H1 (cell line): ENCODE measurements around the gene CRTC3. TPM values are rescaled to one million over a fixed set of nuclear protein-coding genes. Genes with fewer than 3 reads are reported as not detected.

ENCODE experiments used
- CTCF ChIA-PET: fragments of 300-600 bp; sonication (Branson Sonifier 250); formaldehyde crosslinking; loops from one replicate; lab custom pipeline; 2021; ENCODE audit not compliant: partially characterized antibody; lab: Charles Lee
- POLR2A ChIA-PET: fragments of 300-600 bp; sonication (Branson Sonifier 250); formaldehyde crosslinking; loops from one replicate; lab custom pipeline; 2021; ENCODE audit warnings: inconsistent platforms; ENCODE audit not compliant: partially characterized antibody; lab: Charles Lee
- DNase-seq, 2 experiments: peaks; one replicate each; pipeline versions ENCODE4 v3.0.0 to v3.0.0-alpha.2; 2010 to 2022; ENCODE audit warnings: low spot score in 2 of 2, low read depth in 1 of 2, mixed read lengths in 1 of 2
- FAIRE-seq: peaks from 2 replicates; lab custom pipeline; 2011; peaks lifted over from hg19 to GRCh38; lab: Jason Lieb, UNC
- H2AFZ ChIP-seq: 2 replicates; pipeline ENCODE4 v1.8.1; 2012; ENCODE audit warnings: low read length, inconsistent platforms
- H2AK5ac ChIP-seq: 2 replicates; pipeline ENCODE4 v1.6.1; 2013; ENCODE audit warnings: low read depth, low read length
- H2BK120ac ChIP-seq: replicated peaks from 2 replicates; pipeline ENCODE3; 2013; ENCODE audit warnings: low read depth, low read length, inconsistent platforms
- H2BK12ac ChIP-seq: 2 replicates; pipeline ENCODE4 v1.6.1; 2013; ENCODE audit warnings: low read depth, low read length
- H2BK15ac ChIP-seq: 2 replicates; pipeline ENCODE4 v1.6.1; 2013; ENCODE audit warnings: low read length
- H2BK20ac ChIP-seq: 2 replicates; pipeline ENCODE4 v1.6.1; 2013; ENCODE audit warnings: low read length
- H2BK5ac ChIP-seq: 2 replicates; pipeline ENCODE4 v1.6.1; 2013; ENCODE audit warnings: low read depth, low read length
- H3K14ac ChIP-seq: 2 replicates; pipeline ENCODE4 v1.6.1; 2013; ENCODE audit warnings: inconsistent platforms; ENCODE audit not compliant: insufficient read length
- H3K18ac ChIP-seq: 2 replicates; pipeline ENCODE4 v1.6.1; 2013; ENCODE audit warnings: low read length; ENCODE audit errors: extremely low read depth
- H3K23ac ChIP-seq: 2 replicates; pipeline ENCODE4 v1.6.1; 2013; ENCODE audit warnings: inconsistent platforms; ENCODE audit not compliant: insufficient read length
- H3K23me2 ChIP-seq: 2 replicates; pipeline ENCODE4 v1.6.1; 2013; ENCODE audit warnings: low read depth, low read length
- H3K27ac ChIP-seq: 2 replicates; pipeline ENCODE4 v1.6.1; 2011; ENCODE audit warnings: low read depth, low read length, inconsistent platforms
- H3K27me3 ChIP-seq, 4 experiments: replicated peaks in 1 of 4; 1 replicate in 1 of 4; 2 replicates in 3 of 4; pipeline versions ENCODE4 v1.6.1 to v1.8.1; 2011 to 2013; ENCODE audit warnings: low read length in 3 of 4, mild to moderate bottlenecking in 3 of 4, inconsistent platforms in 2 of 4, mixed read lengths in 2 of 4, moderate library complexity in 1 of 4; ENCODE audit not compliant: control insufficient read depth in 3 of 4, insufficient read depth in 3 of 4; ENCODE audit errors: extremely low read depth in 1 of 4
- H3K36me3 ChIP-seq, 4 experiments: 2 replicates each; pipeline versions ENCODE4 v1.6.1 to v1.8.1; 2011 to 2013; ENCODE audit warnings: mild to moderate bottlenecking in 4 of 4, low read length in 3 of 4, moderate library complexity in 2 of 4, control low read depth in 1 of 4, inconsistent platforms in 1 of 4; ENCODE audit not compliant: insufficient read depth in 4 of 4, control insufficient read depth in 2 of 4
- H3K4ac ChIP-seq: replicated peaks from 2 replicates; pipeline ENCODE3; 2013; ENCODE audit warnings: low read length, low read depth, mixed read lengths, inconsistent platforms; ENCODE audit not compliant: insufficient read length
- H3K4me1 ChIP-seq, 4 experiments: replicated peaks in 1 of 4; 1 replicate in 1 of 4; 2 replicates in 3 of 4; pipeline versions ENCODE4 v1.6.1 to v1.8.1; 2011 to 2013; ENCODE audit warnings: low read length in 3 of 4, inconsistent platforms in 2 of 4, mixed read lengths in 1 of 4; ENCODE audit not compliant: insufficient read depth in 4 of 4, control insufficient read depth in 3 of 4
- H3K4me2 ChIP-seq, 2 experiments: 2 replicates each; pipeline versions ENCODE4 v1.6.1 to v1.8.1; 2011 to 2013; ENCODE audit warnings: low read depth in 2 of 2, low read length in 2 of 2, control low read depth in 1 of 2, inconsistent platforms in 1 of 2, mild to moderate bottlenecking in 1 of 2; ENCODE audit not compliant: insufficient read depth in 1 of 2
- H3K4me3 ChIP-seq, 4 experiments: fragments of 200-600, 300-600 bp in 1 of 4; sonication (generic), shearing (Covaris generic), sonication (Bioruptor Twin) in 1 of 4; 2 replicates each; pipeline versions ENCODE4 v1.5.1 to v1.8.1; 2011 to 2016; ENCODE audit warnings: low read length in 4 of 4, low read depth in 3 of 4, control low read depth in 2 of 4, inconsistent platforms in 2 of 4, mild to moderate bottlenecking in 2 of 4, mixed read lengths in 1 of 4, moderate library complexity in 1 of 4; ENCODE audit not compliant: insufficient read depth in 2 of 4; ENCODE audit errors: extremely low read depth in 1 of 4
- H3K56ac ChIP-seq: replicated peaks from 2 replicates; pipeline ENCODE3; 2013; ENCODE audit warnings: low read depth, mild to moderate bottlenecking, mixed read lengths, low read length, inconsistent platforms; ENCODE audit not compliant: insufficient read length
- H3K79me1 ChIP-seq: 2 replicates; pipeline ENCODE4 v1.6.1; 2013; ENCODE audit warnings: low read depth, low read length, control low read depth
- H3K79me2 ChIP-seq, 2 experiments: 2 replicates each; pipeline versions ENCODE4 v1.6.1 to v1.8.1; 2012 to 2013; ENCODE audit warnings: low read length in 2 of 2, mild to moderate bottlenecking in 2 of 2, inconsistent platforms in 1 of 2; ENCODE audit not compliant: insufficient read depth in 2 of 2, control insufficient read depth in 1 of 2
- H3K9ac ChIP-seq, 4 experiments: replicated peaks in 1 of 4; 1 replicate in 1 of 4; 2 replicates in 3 of 4; pipeline versions ENCODE4 v1.6.1 to v1.8.1; 2011 to 2013; ENCODE audit warnings: low read depth in 3 of 4, low read length in 3 of 4, control low read depth in 2 of 4, mild to moderate bottlenecking in 2 of 4, moderate library complexity in 2 of 4, inconsistent platforms in 1 of 4; ENCODE audit errors: extremely low read depth in 1 of 4
- H3K9me3 ChIP-seq, 2 experiments: 2 replicates each; pipeline versions ENCODE4 v1.6.1 to v1.8.1; 2012 to 2013; ENCODE audit warnings: mild to moderate bottlenecking in 2 of 2, moderate library complexity in 2 of 2, control low read depth in 1 of 2, inconsistent platforms in 1 of 2, low read depth in 1 of 2, low read length in 1 of 2, mixed read lengths in 1 of 2; ENCODE audit not compliant: insufficient read depth in 2 of 2
- H4K20me1 ChIP-seq, 2 experiments: replicated peaks in 1 of 2; 2 replicates each; pipeline versions ENCODE3 to v1.8.1; 2011 to 2013; ENCODE audit warnings: inconsistent platforms in 2 of 2, low read length in 2 of 2, mild to moderate bottlenecking in 1 of 2; ENCODE audit not compliant: insufficient read depth in 2 of 2, control insufficient read depth in 1 of 2
- H4K5ac ChIP-seq: 2 replicates; pipeline ENCODE4 v1.6.1; 2013; ENCODE audit warnings: low read length, low read depth, mixed read lengths, inconsistent platforms; ENCODE audit not compliant: insufficient read length
- H4K8ac ChIP-seq: 2 replicates; pipeline ENCODE4 v1.8.0; 2013; ENCODE audit warnings: mild to moderate bottlenecking, moderate library complexity, low read length, inconsistent platforms; ENCODE audit not compliant: insufficient read depth; ENCODE audit errors: extremely low read depth
- H4K91ac ChIP-seq: replicated peaks from 2 replicates; pipeline ENCODE3; 2013; ENCODE audit warnings: low read length, mixed read lengths, inconsistent platforms; ENCODE audit not compliant: insufficient read length
- NANOG ChIP-seq: IDR thresholded peaks from 2 replicates; pipeline ENCODE4 v1.6.1; 2011; ENCODE audit warnings: low read length, low read depth, mild to moderate bottlenecking, inconsistent platforms; ENCODE audit not compliant: insufficient read depth, poor library complexity, severe bottlenecking
- SP1 ChIP-seq: IDR thresholded peaks from 2 replicates; pipeline ENCODE4 v1.6.1; 2011; ENCODE audit warnings: low read depth, low read length
- WGBS, 2 experiments: shearing (Covaris generic) in 1 of 2; methylation state at CpG; one replicate each; pipeline versions ENCODE4 v1.1.6 to v1.1.7; 2013 to 2015; ENCODE audit warnings: low lambda C conversion rate in 2 of 2, mixed read lengths in 2 of 2, inconsistent platforms in 1 of 2, low coverage in 1 of 2, missing lambda C conversion rate in 1 of 2; ENCODE audit not compliant: insufficient replicate concordance in 2 of 2, insufficient coverage in 1 of 2, insufficient read length in 1 of 2; ENCODE audit errors: extremely low coverage in 1 of 2, missing lambda C conversion rate in 1 of 2; 5-methylcytosine and 5-hydroxymethylcytosine counted together
- polyA plus RNA-seq, 7 experiments: library from polyadenylated mRNA; depleted of rRNA in 3 of 7; stranded (reverse) in 5 of 7; unstranded in 2 of 7; fragments of >200 nt in 5 of 7; fragments of 200-250 nt in 2 of 7; gene quantifications; 1 replicate in 5 of 7; 2 replicates in 1 of 7; 4 replicates in 1 of 7; pipeline versions ENCODE4 v1.2.1 to v1.2.3, GENCODE V29; 2011 to 2013; ENCODE audit warnings: missing spikeins in 2 of 7, mixed read lengths in 2 of 7
- total RNA-seq: library from RNA; stranded (reverse); fragmentation: NEBNext Ultra II Directional; extraction: Animal tissue kit (Norgen Biotek cat#: 25700); gene quantifications from 2 replicates; pipeline ENCODE4 v1.2.1, GENCODE V29; 2021

CRTC3 gene
- total and polyA plus RNA-seq, 2 of the 8 experiments (the other 6 are each of a cell fraction or from before 2014, with no cell fraction given): 5.0 to 5.3 TPM

DNA sequence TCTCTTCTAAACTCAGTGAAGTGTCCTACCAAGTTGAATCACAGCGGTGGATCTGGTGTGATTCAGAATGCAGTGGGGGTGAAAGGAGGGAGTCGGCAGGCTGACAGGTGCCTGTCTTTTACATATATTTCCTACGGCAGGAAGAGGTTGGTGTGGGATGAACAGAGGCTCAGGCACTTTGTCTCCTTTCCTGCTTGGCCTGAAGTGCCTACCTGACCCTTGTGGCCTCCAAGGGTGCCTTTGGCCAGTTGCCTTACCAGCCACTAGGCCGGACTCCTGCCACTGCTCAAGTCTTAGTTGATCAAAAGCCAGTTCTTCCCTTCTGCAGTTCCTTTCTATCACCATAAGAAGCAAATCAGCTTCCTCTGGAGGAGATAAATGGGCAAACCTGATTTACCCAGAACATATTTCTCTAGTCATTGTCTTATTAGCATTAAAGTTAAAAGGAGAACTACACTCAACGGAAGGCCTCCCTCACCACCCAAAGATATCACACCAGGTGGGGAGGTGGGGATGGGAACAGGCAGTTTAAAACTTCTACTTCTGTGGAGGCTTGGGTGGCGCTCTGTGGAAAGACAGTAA, 52.1 kb downstream of the CRTC3 start:
- no peaks in the 10 kb centered on the region for H4K20me1 ChIP-seq
- no peak for DNase-seq
- no peak for FAIRE-seq
- TF ChIP-seq NANOG: no peak
- no peak for TF ChIP-seq SP1

More for the DNA sequence above, 52.1 kb downstream of the CRTC3 start:
- H3K36me3 ChIP-seq: no peaks in the 10 kb centered on the region
- no peak overlapping the region; the same call in 1 of the 2 replicates for H2BK12ac ChIP-seq
- no peak overlapping the region for H3K9ac ChIP-seq
- H3K23ac ChIP-seq: no peak overlapping the region
- H3K23me2 ChIP-seq: no peaks in the 10 kb centered on the region
- no peak overlapping the region for H2AK5ac ChIP-seq
- 55% methylated on average over 6 of the region's 6 CpGs; no CpG with 5 or more reads in 1 of the 2 experiments for WGBS, 2 experiments
- H3K18ac ChIP-seq: no peak overlapping the region
- ChIA-PET POLR2A (no interaction called here), CTCF (interaction anchor here (0.7 to 3.5 kb wide), 3 partner anchors 12 to 85 kb away, joined by 3 to 10 read pairs (median 3); no protein-coding TSS in a partner anchor)
- H4K91ac ChIP-seq: no peak overlapping the region
- no peaks in the 10 kb centered on the region for H3K9me3 ChIP-seq
- H2BK20ac ChIP-seq: 0 out of 2 replicates have a peak overlapping the region, but pooled peaks have one; percentile 27
- H4K8ac ChIP-seq: no peak overlapping the region
- no peak overlapping the region for H3K27ac ChIP-seq
- H3K79me2 ChIP-seq: no peaks in the 10 kb centered on the region
- no peak overlapping the region for H3K14ac ChIP-seq
- H3K56ac ChIP-seq: no peak overlapping the region
- peak overlapping the region; percentile 83; the same call in 1 of the 2 replicates for H2BK15ac ChIP-seq
- no peaks in the 10 kb centered on the region for H3K79me1 ChIP-seq
- H3K4me2 ChIP-seq: peak overlapping the region; percentile 32 to 34; a peak in 3 of 4 replicates
- no peak overlapping the region; the same call in 1 of the 2 replicates for H2BK5ac ChIP-seq
- no peak overlapping the region for H4K5ac ChIP-seq
- H3K4ac ChIP-seq: no peak overlapping the region
- H2AFZ ChIP-seq: no peak overlapping the region
- H3K4me1 ChIP-seq: peaks cover 10 to 24% (median 11%) of the 10 kb centered on the region in 4 experiments
- peaks cover 0 to 3% (median 2%) of the 10 kb centered on the region in 4 experiments; a peak in 3 of 7 replicates for H3K27me3 ChIP-seq
- no peak overlapping the region for H3K4me3 ChIP-seq
- no peak overlapping the region for H2BK120ac ChIP-seq
